Astrocyte (in vitro differentiated cells and primary cell): ENCODE results near the gene PRIMPOL. TPM values are rescaled to one million over a fixed set of nuclear protein-coding genes. Genes with fewer than 3 reads are reported as not detected.

Experiments used
- DNase-seq: peaks from one replicate; pipeline ENCODE4 v3.0.0-alpha.2; 2010; ENCODE audit warnings: low read depth
- FAIRE-seq: peaks from 2 replicates; lab custom pipeline; 2011; peaks lifted over from hg19 to GRCh38; lab: Jason Lieb, UNC
- H2AFZ ChIP-seq: 2 replicates; pipeline ENCODE4 v1.6.0; 2012; ENCODE audit warnings: low read depth, low read length, inconsistent platforms
- H3K27ac ChIP-seq: 2 replicates; pipeline ENCODE4 v1.5.1; 2011; ENCODE audit warnings: low read depth, low read length, inconsistent platforms
- H3K27me3 ChIP-seq: 2 replicates; pipeline ENCODE4 v1.6.0; 2011; ENCODE audit warnings: low read length, inconsistent platforms; ENCODE audit not compliant: insufficient read depth
- H3K36me3 ChIP-seq: 2 replicates; pipeline ENCODE4 v1.5.1; 2011; ENCODE audit warnings: low read length, inconsistent platforms; ENCODE audit not compliant: insufficient read depth
- H3K4me1 ChIP-seq: 2 replicates; pipeline ENCODE4 v1.5.1; 2011; ENCODE audit warnings: low read length, inconsistent platforms; ENCODE audit not compliant: insufficient read depth
- H3K4me2 ChIP-seq: 2 replicates; pipeline ENCODE4 v1.6.0; 2012; ENCODE audit warnings: low read length, inconsistent platforms
- H3K4me3 ChIP-seq: 2 replicates; pipeline ENCODE4 v1.5.1; 2011; ENCODE audit warnings: low read depth, mild to moderate bottlenecking, low read length, inconsistent platforms; ENCODE audit not compliant: insufficient read depth
- H3K79me2 ChIP-seq: 2 replicates; pipeline ENCODE4 v1.6.0; 2012; ENCODE audit warnings: mild to moderate bottlenecking, low read length, inconsistent platforms; ENCODE audit not compliant: insufficient read depth
- H3K9ac ChIP-seq: 2 replicates; pipeline ENCODE4 v1.6.0; 2012; ENCODE audit warnings: mild to moderate bottlenecking, low read length, inconsistent platforms
- H3K9me3 ChIP-seq: 2 replicates; pipeline ENCODE4 v1.5.1; 2012; ENCODE audit warnings: low read depth, mild to moderate bottlenecking, low read length, inconsistent platforms; ENCODE audit not compliant: insufficient read depth
- H4K20me1 ChIP-seq: 2 replicates; pipeline ENCODE4 v1.6.0; 2012; ENCODE audit warnings: low read length, inconsistent platforms; ENCODE audit not compliant: insufficient read depth
- H3K27ac Mint-ChIP-seq: one replicate; pipeline ENCODE4 v1.8.0; 2021; ENCODE audit warnings: mild to moderate bottlenecking, mixed read lengths; ENCODE audit not compliant: unreplicated experiment
- H3K27me3 Mint-ChIP-seq: one replicate; pipeline ENCODE4 v1.8.0; 2021; ENCODE audit warnings: low read depth, mixed read lengths; ENCODE audit not compliant: unreplicated experiment
- H3K36me3 Mint-ChIP-seq: one replicate; pipeline ENCODE4 v1.8.0; 2021; ENCODE audit warnings: low read depth, mixed read lengths; ENCODE audit not compliant: unreplicated experiment
- H3K4me1 Mint-ChIP-seq: one replicate; pipeline ENCODE4 v1.8.0; 2021; ENCODE audit warnings: low read depth, mixed read lengths; ENCODE audit not compliant: unreplicated experiment
- H3K4me3 Mint-ChIP-seq: one replicate; pipeline ENCODE4 v1.8.0; 2021; ENCODE audit warnings: mild to moderate bottlenecking, moderate library complexity, mixed read lengths; ENCODE audit not compliant: unreplicated experiment
- H3K9me3 Mint-ChIP-seq: one replicate; pipeline ENCODE4 v1.8.0; 2021; ENCODE audit warnings: mild to moderate bottlenecking, mixed read lengths; ENCODE audit not compliant: unreplicated experiment
- CTCF ChIP-seq: IDR thresholded peaks from 2 replicates; pipeline ENCODE4 v1.5.1; 2011; ENCODE audit warnings: low read depth, mild to moderate bottlenecking, inconsistent platforms, low read length, moderate library complexity; ENCODE audit not compliant: insufficient read depth
- EZH2 ChIP-seq: IDR thresholded peaks from 2 replicates; pipeline ENCODE4 v1.6.1; 2012; ENCODE audit warnings: mild to moderate bottlenecking, low read length, inconsistent platforms; ENCODE audit not compliant: insufficient read depth
- total RNA-seq: library from RNA; stranded (reverse); gene quantifications from 2 replicates; pipeline ENCODE4 v1.2.1, GENCODE V29; 2021

PRIMPOL gene
- total RNA-seq, 1 donor from 2014 or later = 6.5 TPM

DNA sequence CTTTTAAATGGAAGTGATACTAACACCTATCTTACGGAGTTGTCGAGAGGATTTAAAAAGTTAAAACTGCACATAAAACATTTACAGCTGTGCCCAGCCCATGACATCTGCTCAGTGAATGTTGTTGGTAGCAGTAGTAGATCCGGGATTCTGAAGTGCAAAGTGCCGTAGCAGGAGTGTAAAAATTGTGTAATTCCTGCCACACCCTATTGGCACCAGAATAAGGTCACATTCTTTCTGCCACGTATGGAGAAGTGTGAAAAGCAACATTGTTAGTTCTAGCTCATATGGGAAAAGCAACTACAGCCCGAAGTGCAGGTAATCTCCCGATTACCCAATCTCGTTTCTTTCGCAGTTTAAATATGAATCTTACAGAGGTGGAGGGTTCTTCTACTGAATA lies 31.2 kb downstream of the PRIMPOL start:
- Histone ChIP-seq H3K27me3 (no peaks in the 10 kb centered on the region), H3K36me3 (no peaks in the 10 kb centered on the region), H3K4me2 (no peak overlapping the region), H4K20me1 (no peaks in the 10 kb centered on the region), H3K27ac (no peak overlapping the region), H3K4me1 (no peaks in the 10 kb centered on the region), H3K79me2 (no peaks in the 10 kb centered on the region), H2AFZ (no peak overlapping the region), H3K9me3 (no peaks in the 10 kb centered on the region), H3K4me3 (no peak overlapping the region), H3K9ac (no peak overlapping the region)
- TF ChIP-seq CTCF = no peak
- DNase-seq = no peak
- H3K4me3 Mint-ChIP-seq = no peak overlapping the region
- no peak for FAIRE-seq
- H3K36me3 Mint-ChIP-seq = peaks cover 3% of the 10 kb centered on the region
- no peaks in the 10 kb centered on the region for H3K9me3 Mint-ChIP-seq
- H3K4me1 Mint-ChIP-seq = peaks cover 6% of the 10 kb centered on the region
- H3K27ac Mint-ChIP-seq = no peak overlapping the region
- H3K27me3 Mint-ChIP-seq = no peaks in the 10 kb centered on the region

- no peaks in the 10 kb centered on the region for H4K20me1 ChIP-seq
- H3K27me3 ChIP-seq = no peaks in the 10 kb centered on the region
- Mint-ChIP-seq H3K27ac (no peak overlapping the region), H3K9me3 (no peaks in the 10 kb centered on the region), H3K4me3 (no peak overlapping the region), H3K4me1 (peaks cover 6% of the 10 kb centered on the region), H3K36me3 (peaks cover 3% of the 10 kb centered on the region), H3K27me3 (no peaks in the 10 kb centered on the region)
- no peaks in the 10 kb centered on the region for H3K4me1 ChIP-seq
- TF ChIP-seq CTCF (no peak), EZH2 (no peak)
- H3K9me3 ChIP-seq = no peaks in the 10 kb centered on the region
- H3K27ac ChIP-seq = no peak overlapping the region
- no peaks in the 10 kb centered on the region for H3K79me2 ChIP-seq
- H3K36me3 ChIP-seq = no peaks in the 10 kb centered on the region
- H3K4me2 ChIP-seq = no peak overlapping the region
- FAIRE-seq (no peak), DNase-seq (no peak)
- no peak overlapping the region for H2AFZ ChIP-seq
- H3K4me3 ChIP-seq = no peak overlapping the region
- H3K9ac ChIP-seq = no peak overlapping the region
Observed at GRCh38 chr4:184681916-184682315, 32.4 kb downstream of the PRIMPOL start.

DNA sequence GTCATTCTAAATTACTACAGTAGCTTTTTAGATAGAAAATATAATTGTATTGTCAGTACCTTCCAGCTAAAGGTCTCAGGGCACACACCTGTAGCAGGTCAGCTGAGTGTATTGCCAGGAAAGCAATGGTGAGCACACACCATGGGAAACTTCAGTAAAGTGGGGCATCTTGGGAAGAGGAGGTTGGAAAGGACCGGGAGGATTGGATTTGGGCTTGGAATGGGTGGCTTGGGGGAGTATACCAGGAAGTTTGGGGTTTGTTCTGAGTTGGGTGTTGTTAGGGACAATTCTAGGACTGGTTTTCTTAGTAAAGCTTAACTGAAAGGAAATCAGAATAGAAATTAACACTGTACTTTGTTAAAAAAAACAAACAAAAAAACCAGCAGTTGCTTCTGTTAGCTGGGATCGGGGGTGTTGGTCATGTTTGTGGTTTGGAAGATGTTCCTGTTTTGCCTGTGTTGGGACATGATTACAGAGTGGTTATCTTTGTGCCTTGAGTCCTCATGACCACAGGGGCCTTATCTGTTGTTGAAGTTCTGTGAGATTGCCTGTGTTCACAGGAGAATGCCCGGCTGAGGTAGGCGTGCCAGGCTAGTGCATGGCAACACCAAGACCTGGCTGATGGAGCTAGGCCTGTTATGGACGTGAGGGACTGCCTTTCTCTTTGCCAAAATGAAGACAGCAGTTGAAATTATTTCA lies 35.1 kb downstream of the PRIMPOL start:
- no peaks in the 10 kb centered on the region for H4K20me1 ChIP-seq

More for the DNA sequence above, 35.1 kb downstream of the PRIMPOL start:
- Histone ChIP-seq H3K9ac (no peak overlapping the region), H3K79me2 (no peaks in the 10 kb centered on the region), H3K4me1 (peaks cover 14% of the 10 kb centered on the region), H3K36me3 (no peaks in the 10 kb centered on the region), H3K27me3 (no peaks in the 10 kb centered on the region), H3K9me3 (no peaks in the 10 kb centered on the region), H3K4me3 (no peak overlapping the region), H3K4me2 (no peak overlapping the region), H2AFZ (no peak overlapping the region), H3K27ac (no peak overlapping the region)
- TF ChIP-seq EZH2 = no peak
- TF ChIP-seq CTCF = no peak
- Mint-ChIP-seq H3K4me1 (peaks cover 15% of the 10 kb centered on the region), H3K9me3 (no peaks in the 10 kb centered on the region), H3K4me3 (no peak overlapping the region), H3K36me3 (peaks cover 5% of the 10 kb centered on the region), H3K27me3 (no peaks in the 10 kb centered on the region), H3K27ac (no peak overlapping the region)
- DNase-seq = no peak
- FAIRE-seq = no peak
